IMR-90 (cell line): ENCODE data around the gene TMEM170A. TPM values are rescaled to one million over a fixed set of nuclear protein-coding genes. Genes with fewer than 3 reads are reported as not detected.

Source experiments
- ATAC-seq: fragments of 200-7000 bp; cut with Tn5 transposase; 2 replicates; pipeline ENCODE4 v1.9.1; 2020; ENCODE audit warnings: low read depth, mild to moderate bottlenecking, moderate library complexity
- BruUV-seq: library from RNA; stranded (reverse); fragments of 400-500 nt; replicated peaks from 2 replicates; lab custom pipeline; 2021; lab: Mats Ljungman, UMichigan
- CTCF ChIA-PET: fragments of 300-600 bp; formaldehyde crosslinking; extraction: SDS; loops from one replicate; lab custom pipeline; 2021; ENCODE audit warnings: antibody characterized with exemption; lab: Yijun Ruan, JAX
- POLR2A ChIA-PET: fragments of 300-600 bp; sonication (Branson Sonifier 250); formaldehyde crosslinking; loops from one replicate; lab custom pipeline; 2022; ENCODE audit warnings: antibody characterized with exemption; ENCODE audit not compliant: unreplicated experiment; lab: Charles Lee
- DNase-seq: peaks from one replicate; pipeline ENCODE4 v3.0.0; 2013
- H2AFZ ChIP-seq: replicated peaks from 2 replicates; pipeline ENCODE3; 2013; ENCODE audit warnings: low read length, mild to moderate bottlenecking; ENCODE audit not compliant: poor library complexity
- H2AK5ac ChIP-seq: 2 replicates; pipeline ENCODE4 v1.6.1; 2013; ENCODE audit warnings: low read depth, low read length, inconsistent platforms
- H2AK9ac ChIP-seq: replicated peaks from 2 replicates; pipeline ENCODE3; 2013; ENCODE audit warnings: mild to moderate bottlenecking, low read depth, low read length, moderate library complexity; ENCODE audit not compliant: poor library complexity
- H2BK120ac ChIP-seq: 2 replicates; pipeline ENCODE4 v1.6.1; 2013; ENCODE audit warnings: low read depth, low read length, inconsistent platforms
- H2BK15ac ChIP-seq: 3 replicates; pipeline ENCODE4 v1.6.1; 2013; ENCODE audit warnings: low read depth, low read length, inconsistent platforms
- H2BK20ac ChIP-seq: 2 replicates; pipeline ENCODE4 v1.6.1; 2013; ENCODE audit warnings: low read depth, mild to moderate bottlenecking, inconsistent platforms, low read length, moderate library complexity
- H2BK5ac ChIP-seq: 2 replicates; pipeline ENCODE4 v1.6.1; 2013; ENCODE audit warnings: mild to moderate bottlenecking, low read depth, low read length, inconsistent platforms; ENCODE audit not compliant: poor library complexity, severe bottlenecking
- H3K14ac ChIP-seq: replicated peaks from 2 replicates; pipeline ENCODE4 v1.6.1; 2013; ENCODE audit warnings: low read depth, low read length, inconsistent platforms
- H3K18ac ChIP-seq: 2 replicates; pipeline ENCODE4 v1.6.1; 2013; ENCODE audit warnings: low read depth, low read length, control low read depth
- H3K23ac ChIP-seq: 2 replicates; pipeline ENCODE4 v1.6.1; 2013; ENCODE audit warnings: low read depth, low read length, inconsistent platforms
- H3K27ac ChIP-seq: 2 replicates; pipeline ENCODE4 v1.5.1; 2013; ENCODE audit warnings: mild to moderate bottlenecking, control low read depth, low read length; ENCODE audit not compliant: insufficient read depth
- H3K27me3 ChIP-seq: 2 replicates; pipeline ENCODE4 v1.6.1; 2013; ENCODE audit warnings: low read length; ENCODE audit not compliant: control insufficient read depth, insufficient read depth
- H3K36me3 ChIP-seq: 2 replicates; pipeline ENCODE4 v1.6.1; 2013; ENCODE audit warnings: low read length, mixed read lengths; ENCODE audit not compliant: control insufficient read depth, insufficient read depth
- H3K4ac ChIP-seq: 2 replicates; pipeline ENCODE4 v1.6.1; 2013; ENCODE audit warnings: low read depth, low read length, inconsistent platforms
- H3K4me1 ChIP-seq: 2 replicates; pipeline ENCODE4 v1.6.1; 2013; ENCODE audit warnings: low read length, mixed read lengths; ENCODE audit not compliant: control insufficient read depth, insufficient read depth
- H3K4me2 ChIP-seq: 2 replicates; pipeline ENCODE4 v1.6.1; 2013; ENCODE audit warnings: low read depth, mild to moderate bottlenecking, control low read depth, low read length, moderate library complexity
- H3K4me3 ChIP-seq: 2 replicates; pipeline ENCODE4 v1.5.1; 2013; ENCODE audit warnings: low read depth, mild to moderate bottlenecking, control low read depth, low read length, moderate library complexity; ENCODE audit not compliant: insufficient read depth
- H3K56ac ChIP-seq: 2 replicates; pipeline ENCODE4 v1.6.1; 2013; ENCODE audit warnings: low read length, inconsistent platforms; ENCODE audit not compliant: insufficient read depth; ENCODE audit errors: extremely low read depth
- H3K79me1 ChIP-seq, 2 experiments: 2 replicates each; pipeline ENCODE4 v1.6.1; 2013; ENCODE audit warnings: low read length in 2 of 2, inconsistent platforms in 1 of 2, low read depth in 1 of 2
- H3K9ac ChIP-seq: 2 replicates; pipeline ENCODE4 v1.6.1; 2013; ENCODE audit warnings: low read depth, low read length, control low read depth
- H3K9me1 ChIP-seq: 2 replicates; pipeline ENCODE4 v1.6.1; 2013; ENCODE audit warnings: low read length, inconsistent platforms; ENCODE audit not compliant: insufficient read depth
- H3K9me3 ChIP-seq: 2 replicates; pipeline ENCODE4 v1.6.1; 2013; ENCODE audit warnings: low read length; ENCODE audit not compliant: control insufficient read depth, insufficient read depth
- H4K20me1 ChIP-seq: 2 replicates; pipeline ENCODE4 v1.6.1; 2013; ENCODE audit warnings: low read length, inconsistent platforms; ENCODE audit not compliant: insufficient read depth
- H4K5ac ChIP-seq: 2 replicates; pipeline ENCODE4 v1.6.1; 2013; ENCODE audit warnings: mild to moderate bottlenecking, low read depth, low read length, control low read depth
- H4K8ac ChIP-seq, 2 experiments: 2 replicates each; pipeline ENCODE4 v1.6.1; 2013; ENCODE audit warnings: low read depth in 2 of 2, low read length in 2 of 2, control low read depth in 1 of 2, inconsistent platforms in 1 of 2
- H4K91ac ChIP-seq: 2 replicates; pipeline ENCODE4 v1.6.1; 2013; ENCODE audit warnings: low read depth, low read length, inconsistent platforms; ENCODE audit not compliant: insufficient read depth
- POLR2A ChIP-seq: IDR thresholded peaks from 2 replicates; pipeline ENCODE4 v1.6.1; 2012; ENCODE audit warnings: mild to moderate bottlenecking, low read depth, low read length
- RCOR1 ChIP-seq: IDR thresholded peaks from 2 replicates; pipeline ENCODE4 v1.6.1; 2012; ENCODE audit warnings: mild to moderate bottlenecking, low read length, improper control_type of control experiment; ENCODE audit not compliant: insufficient replicate concordance
- RFX5 ChIP-seq: IDR thresholded peaks from 2 replicates; pipeline ENCODE4 v1.8.0; 2012; ENCODE audit warnings: low read depth, mild to moderate bottlenecking, low read length, moderate library complexity
- dilution Hi-C: fragments of 300-500 bp; cut with HindIII; formaldehyde crosslinking; loops from one replicate; pipeline ENCODE4 v1.14.3; 2018; ENCODE audit warnings: low sequenced_read_pairs; ENCODE audit not compliant: unreplicated experiment
- in situ Hi-C: fragments of 300-500 bp; cut with MboI; formaldehyde crosslinking; loops from 3 replicates; pipeline ENCODE4 v1.14.3; 2019; ENCODE audit warnings: low sequenced_read_pairs, inconsistent platforms, mixed read lengths
- intact Hi-C: fragments of 100-400 bp; cut with micrococcal nuclease; formaldehyde crosslinking; loops from 2 replicates; pipeline ENCODE4 v1.10.0; 2022
- polyA plus RNA-seq, 3 experiments: library from polyadenylated mRNA; depleted of rRNA; stranded (reverse); fragments of >200 nt; gene quantifications; 2 replicates each; pipeline ENCODE4 v1.2.3, GENCODE V29; 2012; ENCODE audit warnings: low replicate concordance in 1 of 3
- total RNA-seq: library from RNA; depleted of rRNA; stranded (reverse); fragments of >200 nt; gene quantifications from 2 replicates; pipeline ENCODE4 v1.2.3, GENCODE V29; 2012

Gene TMEM170A
- total and polyA plus RNA-seq, 2 of the 4 experiments (the other 2 are of a cell fraction) = 7.3 to 10.9 TPM

- Histone ChIP-seq H3K9me3 (no peaks in the 10 kb centered on the region), H2AFZ (no peak overlapping the region), H3K4ac (no peak overlapping the region), H4K20me1 (no peaks in the 10 kb centered on the region), H3K9me1 (peaks cover 6% of the 10 kb centered on the region; the same call in 1 of the 2 replicates), H3K4me2 (no peak overlapping the region), H3K9ac (no peak overlapping the region; the same call in 1 of the 2 replicates), H2BK120ac (peak overlapping the region; percentile 19; the same call in 1 of the 2 replicates), H3K36me3 (peaks cover 6% of the 10 kb centered on the region; the same call in 1 of the 2 replicates), H4K8ac (peak overlapping the region in 1 of 2 experiments; percentile 17; a peak in 1 of 4 replicates), H2BK15ac (no peak overlapping the region), H4K91ac (no peak overlapping the region), H3K4me3 (no peak overlapping the region), H3K56ac (no peak overlapping the region), H3K79me1 (peaks cover 21 to 42% of the 10 kb centered on the region in 2 experiments), H4K5ac (no peak overlapping the region), H3K18ac (no peak overlapping the region), H3K14ac (no peak overlapping the region), H2AK9ac (no peak overlapping the region), H3K23ac (peak overlapping the region; percentile 42; the same call in 1 of the 2 replicates), H2BK20ac (no peak overlapping the region), H3K27ac (no peak overlapping the region), H3K4me1 (peaks cover 4% of the 10 kb centered on the region; the same call in 1 of the 2 replicates), H3K27me3 (no peaks in the 10 kb centered on the region), H2AK5ac (no peak overlapping the region), H2BK5ac (peak overlapping the region; percentile 69)
- no peak for DNase-seq
- no peak for ATAC-seq
- ChIA-PET CTCF (interaction anchor here (0.6 to 2.2 kb wide), 4 partner anchors 12 to 203 kb away, joined by 3 to 12 read pairs (median 6); no protein-coding TSS in a partner anchor), POLR2A (no interaction called here)
- in situ Hi-C loops = no loop called here
- BruUV-seq = no TSS peak
- dilution Hi-C loops = no loop called here
- TF ChIP-seq RFX5 (no peak), POLR2A (no peak), RCOR1 (no peak)
- intact Hi-C loops = loop anchor here (1.0 to 5.0 kb wide), 2 partner anchors 63 to 169 kb away; partner anchors contain the start of gene TMEM170A
These were observed 62.8 kb downstream of the TMEM170A start for GRCh38 chr16:75401691-75402090.
